DMS114 treated with DMSO at 0.1 percent for 48 hours (cell line): ENCODE measurements around the gene TBL2.
"Not testable (repeated sequence)": the region's sequence is repeated elsewhere in the genome, so short reads cannot be mapped to it uniquely, and the experiment has no call there.

Experiments used
- DNase-seq: peaks from one replicate; lab custom pipeline; 2025; ENCODE audit not compliant: unreplicated experiment; lab: John Stamatoyannopoulos, UW

Gene TBL2

DNA sequence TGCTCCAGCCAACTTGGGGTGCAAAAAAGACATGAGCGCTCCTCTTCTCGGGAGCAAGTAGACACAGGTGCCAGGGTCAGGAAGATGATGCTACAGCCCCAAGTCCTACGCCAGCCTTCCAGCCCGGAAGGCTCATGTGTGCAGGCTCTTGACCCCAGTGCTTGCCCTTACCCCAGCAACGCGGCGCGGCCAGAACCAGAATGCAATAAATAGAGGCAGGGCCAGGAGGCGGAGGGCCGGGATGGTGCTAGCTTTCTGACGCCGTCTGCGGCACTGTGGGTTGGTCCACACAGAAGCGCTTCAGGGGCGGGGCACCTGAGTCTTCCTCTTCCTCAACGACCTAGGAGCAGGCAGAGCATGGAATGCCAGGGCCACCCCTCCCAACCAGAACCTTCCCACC, 41.3 kb downstream of the TBL2 start:
- no peak for DNase-seq

DNA sequence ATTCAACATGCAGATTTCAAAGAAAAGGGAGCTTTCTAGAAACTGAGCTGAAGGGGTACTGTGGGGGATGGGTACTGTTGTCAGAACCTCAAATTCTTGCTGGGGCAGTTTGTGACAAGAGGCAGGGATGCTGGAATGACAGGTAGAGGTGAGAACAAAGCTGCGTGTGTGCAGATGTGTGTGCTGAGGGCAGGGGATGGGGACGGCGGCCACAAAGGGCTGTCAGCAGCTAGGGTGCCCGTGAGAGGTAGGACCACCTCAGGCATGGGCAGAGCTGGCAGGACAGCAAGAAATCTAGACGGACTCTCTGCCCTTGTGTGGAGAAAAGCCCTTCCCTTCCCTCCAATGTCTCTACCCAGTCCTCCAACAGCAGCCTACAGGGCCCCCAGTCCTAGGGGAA, 41.9 kb downstream of the TBL2 start:
- DNase-seq, result no peak

DNA sequence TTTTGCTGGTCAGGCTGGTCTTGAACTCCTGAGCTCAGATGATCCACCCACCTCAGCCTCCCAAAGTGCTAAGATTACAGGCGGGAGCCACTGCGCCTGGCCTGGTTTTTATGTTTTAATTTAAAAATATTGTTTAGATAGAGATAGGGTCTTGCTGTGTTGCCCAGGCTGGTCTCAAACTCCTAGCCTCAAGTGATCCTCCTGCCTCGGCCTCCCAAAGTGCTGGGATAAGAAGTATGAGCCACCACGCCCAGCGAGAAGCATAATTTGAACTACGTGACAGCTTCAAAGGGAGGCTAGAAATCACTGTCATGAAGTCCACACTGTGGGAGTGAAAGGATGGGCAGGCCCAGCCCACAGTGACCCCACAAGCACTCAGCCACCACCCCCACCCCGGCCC, 42.5 kb downstream of the TBL2 start:
- DNase-seq, result not testable (repeated sequence)

DNA sequence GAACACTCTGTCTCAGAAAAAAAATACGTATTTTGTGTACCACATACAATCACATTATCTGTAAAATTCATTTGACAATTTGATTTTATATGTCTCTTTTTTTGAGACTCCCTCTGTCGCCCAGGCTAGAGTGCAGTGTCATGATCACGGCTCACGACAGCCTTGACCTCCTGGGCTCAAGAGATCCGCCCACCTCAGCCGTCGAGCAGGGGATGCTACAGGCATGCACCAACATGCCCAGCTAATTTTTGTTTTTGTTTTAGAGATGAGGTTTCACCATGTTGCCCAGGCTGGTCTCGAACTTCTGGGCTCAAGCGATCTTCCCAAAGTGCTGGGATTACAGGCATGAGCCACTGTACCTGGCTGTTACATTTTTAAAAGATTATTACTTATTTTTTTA, 44.6 kb downstream of the TBL2 start:
- DNase-seq, result no peak

DNA sequence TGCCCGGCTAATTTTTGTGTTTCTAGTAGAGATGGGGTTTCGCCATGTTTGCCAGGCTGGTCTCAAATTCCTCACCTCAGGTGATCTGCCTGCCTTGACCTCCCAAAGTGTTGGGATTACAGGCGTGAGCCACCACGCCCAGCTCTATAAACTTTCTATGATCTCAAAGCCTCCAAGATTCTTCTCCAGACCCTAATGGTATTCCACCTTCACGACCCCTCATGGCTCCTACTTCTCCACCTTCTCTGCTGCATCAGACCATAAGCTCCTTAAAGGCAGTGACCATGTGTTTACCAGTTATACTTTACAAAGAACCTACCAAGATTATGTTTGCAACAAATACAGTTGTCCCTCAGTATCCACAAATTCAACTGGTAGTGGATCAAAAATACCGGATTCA, 46.2 kb downstream of the TBL2 start:
- DNase-seq, result no peak

DNA sequence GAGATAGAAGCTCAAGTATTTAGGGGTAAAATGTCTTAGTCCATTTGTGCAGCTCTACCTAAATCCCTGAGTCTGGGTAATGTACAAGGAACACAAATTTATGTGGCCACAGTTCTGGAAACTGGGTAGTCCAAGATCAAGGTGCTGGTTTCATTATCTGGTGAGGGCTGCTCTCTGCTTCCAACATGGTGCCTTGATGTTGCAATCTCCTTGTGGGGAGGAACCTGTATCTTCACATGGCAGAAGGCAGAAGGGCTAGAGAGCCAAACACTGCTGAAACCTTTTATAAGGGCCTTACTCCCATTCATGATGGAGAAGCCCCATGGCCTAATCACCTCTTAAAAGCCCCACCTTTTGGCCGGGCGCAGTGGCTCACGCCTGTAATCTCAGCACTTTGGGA, 47.6 kb downstream of the TBL2 start:
- no peak for DNase-seq

DNA sequence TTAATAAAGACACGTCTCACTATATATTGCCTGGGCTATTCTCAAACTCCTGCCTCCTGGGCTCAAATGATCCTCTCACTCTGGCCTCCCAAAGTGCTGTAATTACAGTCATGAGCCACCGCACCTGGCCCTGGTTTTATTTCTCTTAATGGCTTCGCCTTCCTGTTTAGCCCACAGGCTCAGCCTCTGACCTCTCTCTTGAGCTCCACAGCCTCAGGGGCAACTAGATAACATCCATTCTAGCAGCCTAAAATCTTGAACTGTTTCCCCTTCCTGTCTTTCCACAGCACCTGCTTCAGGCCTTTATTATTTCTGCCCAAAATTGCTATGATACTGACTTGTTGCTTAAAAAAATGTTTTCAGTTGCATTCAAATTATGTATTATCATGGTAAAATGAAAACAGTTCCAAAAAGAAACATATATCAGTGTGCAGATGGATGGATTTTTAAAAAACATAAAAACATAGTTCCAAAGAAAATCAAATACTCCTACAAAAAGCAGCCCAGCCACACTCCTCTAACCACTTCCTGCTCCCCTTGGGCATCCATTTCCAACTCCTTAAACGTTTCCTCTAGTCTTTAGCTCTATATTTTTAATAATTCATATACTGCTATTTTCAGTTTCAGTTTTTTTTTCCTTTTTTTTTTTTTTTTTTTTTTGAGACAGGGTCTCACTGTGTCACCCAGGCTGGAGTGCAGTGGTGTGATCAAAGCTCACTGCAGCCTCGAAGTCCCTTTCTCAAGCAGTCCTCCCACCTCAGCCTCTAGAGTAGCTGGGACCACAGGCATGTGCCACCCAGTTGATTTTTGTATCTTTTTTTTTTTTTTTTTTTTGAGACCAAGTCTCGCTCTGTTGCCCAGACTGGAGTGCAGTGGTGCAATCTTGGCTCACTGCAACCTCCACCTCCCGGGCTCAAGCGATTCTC, 51.2 kb downstream of the TBL2 start:
- DNase-seq, result no peak

DNA sequence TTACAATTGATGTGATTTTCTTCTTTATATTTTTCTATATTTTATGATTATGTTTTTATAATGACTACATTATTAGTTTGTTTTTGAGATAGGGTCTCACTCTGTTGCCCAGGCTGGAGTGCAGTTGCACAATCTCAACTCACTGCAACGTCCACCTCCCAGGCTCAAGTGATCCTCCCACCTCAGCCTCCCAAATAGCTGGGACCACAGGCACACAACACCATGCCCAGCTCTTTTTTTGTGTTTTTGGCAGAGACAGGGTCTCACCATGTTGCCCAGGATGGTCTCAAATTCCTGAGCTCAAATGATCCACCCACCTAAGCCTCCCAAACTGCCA, 52.3 kb downstream of the TBL2 start:
- not testable (repeated sequence) for DNase-seq

DNA sequence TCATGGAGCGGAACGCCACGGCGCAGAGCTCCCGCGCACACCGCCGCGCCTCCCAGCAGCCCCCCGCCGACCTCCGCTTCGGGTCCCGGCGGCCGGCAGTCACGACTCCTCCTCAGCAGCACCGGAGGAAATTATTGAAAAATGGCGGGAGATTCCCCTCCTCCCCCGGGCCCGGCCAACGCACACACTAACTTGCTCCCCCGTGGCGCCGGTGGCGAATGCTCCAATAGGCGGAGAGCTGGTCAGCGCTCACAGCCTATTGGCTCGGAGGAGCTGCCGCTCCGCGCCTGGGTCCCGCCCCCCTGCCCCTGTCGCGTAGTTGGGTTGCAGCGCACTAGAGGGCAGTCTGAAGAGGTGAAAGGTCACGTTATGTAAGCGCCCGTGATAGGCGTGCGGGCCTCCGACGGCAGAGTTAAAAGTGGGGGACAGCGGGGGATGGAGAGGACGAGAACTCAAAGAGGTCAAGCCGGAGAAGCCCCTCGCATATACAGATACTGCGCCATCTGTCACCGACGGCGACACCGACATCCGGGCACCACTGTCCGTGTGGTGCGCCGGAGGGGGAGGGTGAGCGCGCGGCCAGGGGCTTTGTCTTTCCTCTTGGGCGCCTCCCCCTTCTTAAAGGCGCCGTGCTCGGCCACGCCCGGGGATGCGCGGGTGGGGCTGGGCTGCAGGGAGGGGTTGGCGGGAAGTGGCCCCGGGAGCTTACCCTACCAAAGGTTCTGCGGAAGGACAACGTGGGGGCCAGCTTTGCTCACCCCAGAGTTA, 56.1 kb downstream of the TBL2 start, which contains the start of gene BAZ1B:
TSS of gene BAZ1B (minus strand) at position 189 of the 768 bp plus-strand sequence. CDS start 360 bp downstream, outside the sequence.
- peak; percentile 90 for DNase-seq

DNA sequence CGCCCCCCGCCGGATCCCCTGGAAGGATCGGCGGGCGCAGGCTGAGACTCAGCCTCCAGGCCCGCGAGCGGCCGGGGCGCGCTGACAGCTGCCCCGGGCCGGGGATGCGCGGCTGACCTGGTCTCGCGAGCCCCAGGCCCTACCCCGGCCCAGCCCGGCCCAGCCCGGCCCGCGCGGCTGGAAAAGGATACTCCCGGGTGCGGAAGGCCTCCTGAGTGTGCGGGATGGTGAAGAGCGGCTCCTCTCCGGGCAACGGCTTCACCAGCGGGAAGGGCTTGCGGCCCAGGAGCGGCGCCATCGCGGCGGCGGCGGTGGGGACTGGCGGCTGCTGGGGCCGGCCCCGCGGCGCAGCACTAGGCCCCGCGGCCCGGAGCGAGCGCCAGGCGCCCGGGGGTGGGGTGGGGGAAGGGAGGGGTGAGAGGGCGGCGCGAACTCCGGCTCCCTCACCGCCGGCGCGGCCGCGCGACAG, 56.7 kb downstream of the TBL2 start:
- DNase-seq, result no peak

DNA sequence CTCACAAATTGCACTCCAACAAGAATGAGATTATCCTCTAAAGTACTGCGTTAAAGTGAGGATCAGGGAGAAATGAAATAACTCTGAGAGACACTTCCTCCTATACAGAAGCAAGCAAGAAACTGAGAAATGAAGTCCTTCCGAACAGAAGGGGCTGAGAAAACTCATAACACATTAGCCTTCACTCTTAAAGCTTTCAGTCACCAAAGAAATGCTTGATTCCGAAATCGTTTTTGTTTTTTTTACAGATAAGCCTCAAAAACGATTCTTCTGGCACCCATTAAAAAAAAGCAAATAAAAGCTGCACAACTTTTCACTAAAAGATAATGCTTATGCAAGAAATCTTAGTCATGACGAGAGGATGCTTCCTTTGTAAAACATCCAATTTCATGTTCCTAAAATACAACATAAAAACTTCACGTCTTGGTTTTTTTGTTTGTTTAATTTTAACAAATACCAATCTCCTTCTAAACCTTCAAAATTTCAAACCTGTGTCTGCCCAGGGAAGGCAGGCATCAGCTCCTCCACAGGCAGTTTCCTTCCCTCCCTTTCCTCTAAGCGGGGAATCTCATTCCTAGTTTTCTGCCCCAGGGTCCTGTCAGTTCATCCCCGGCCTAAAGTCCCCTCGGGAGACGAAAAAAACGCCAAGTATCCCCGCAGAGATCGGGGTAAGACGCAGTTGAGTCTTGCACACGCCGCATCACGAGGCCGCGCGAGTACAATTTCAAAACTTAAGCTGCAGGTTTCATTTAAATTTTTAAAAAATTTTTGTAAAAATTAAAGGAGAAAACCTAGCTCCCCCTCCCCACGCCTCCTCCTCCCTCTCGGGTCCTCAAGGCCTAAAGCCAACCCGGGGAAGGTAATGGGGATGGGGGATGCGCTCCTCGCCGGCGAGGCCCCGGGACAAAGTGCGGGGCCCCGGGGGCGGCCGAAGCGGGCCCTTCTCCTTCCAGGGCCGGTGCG, 57.4 kb downstream of the TBL2 start:
- DNase-seq, result no peak

DNA sequence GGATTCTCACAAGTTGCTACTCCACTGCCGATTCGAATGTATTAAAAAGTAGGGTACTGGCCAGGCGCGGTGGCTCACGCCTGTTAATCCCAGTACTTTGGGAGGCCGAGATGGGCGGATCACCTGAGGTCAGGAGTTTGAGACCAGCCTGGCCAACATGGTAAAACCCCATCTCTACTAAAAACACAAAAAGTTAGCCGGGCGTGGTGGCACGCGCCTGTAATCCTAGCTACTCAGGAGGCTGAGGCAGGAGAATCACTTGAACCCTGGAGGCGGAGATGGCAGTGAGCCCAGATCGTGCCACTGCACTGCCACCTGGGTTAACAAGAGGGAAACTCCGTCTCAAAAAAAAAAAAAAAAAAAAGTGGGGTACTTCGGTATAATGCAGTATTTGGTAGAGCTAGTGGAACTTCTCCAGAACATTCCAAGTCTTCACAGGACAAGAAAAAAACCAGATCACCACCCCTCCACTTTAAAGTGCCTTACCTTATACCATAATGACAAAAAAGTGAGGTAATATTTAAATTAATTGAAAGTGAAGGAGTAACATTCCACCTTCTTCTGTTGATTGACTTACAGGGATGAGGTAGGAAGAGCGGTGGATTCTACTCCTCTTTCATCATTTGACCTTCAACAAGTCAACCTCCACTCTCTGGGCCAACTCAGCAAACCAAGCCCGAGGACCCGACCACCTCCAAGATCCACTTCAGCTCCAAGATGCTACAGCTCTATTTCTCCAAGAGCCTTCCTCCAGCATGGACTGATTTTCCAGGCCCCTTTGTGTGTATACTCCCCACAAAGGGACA, 58.3 kb downstream of the TBL2 start:
- DNase-seq, result no peak

DNA sequence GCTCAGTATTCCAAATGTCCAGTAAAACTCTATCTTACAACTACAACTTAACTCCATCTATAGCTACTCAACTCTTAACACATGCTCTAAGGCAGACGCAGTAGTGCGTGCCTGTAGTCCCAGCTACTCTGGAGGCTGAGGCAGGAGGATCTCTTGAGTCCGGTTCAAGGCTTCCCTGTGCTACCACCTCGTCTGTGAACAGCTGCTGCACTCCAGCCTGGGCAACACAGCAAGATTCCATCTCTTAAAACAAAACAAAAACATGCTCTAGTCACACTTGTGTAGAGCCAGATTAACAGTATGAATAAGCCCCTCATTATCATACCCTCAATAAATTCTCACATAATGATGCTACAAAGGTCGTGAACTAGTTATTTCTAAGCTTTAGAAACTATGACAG, 59.9 kb downstream of the TBL2 start:
- DNase-seq, result no peak
